Neural progenitor cell (in vitro differentiated cells): Measurements from ENCODE around the gene TPD52L1. TPM values are rescaled to one million over a fixed set of nuclear protein-coding genes. Genes with fewer than 3 reads are reported as not detected.

ENCODE experiments used
- DNase-seq: peaks from one replicate; pipeline ENCODE4 v3.0.0-alpha.2; 2016; ENCODE audit warnings: low spot score
- H2AFZ ChIP-seq: fragments of 200-600 bp; sonication (generic); replicated peaks from 2 replicates; pipeline ENCODE4 v1.6.1; 2016; ENCODE audit warnings: antibody characterized with exemption
- H3F3A ChIP-seq: fragments of 200-600 bp; sonication (generic); 2 replicates; pipeline ENCODE4 v1.6.1; 2016; ENCODE audit warnings: antibody characterized with exemption, low read depth
- H3K27ac ChIP-seq: fragments of 200-600 bp; sonication (generic); 2 replicates; pipeline ENCODE4 v1.5.1; 2016; ENCODE audit warnings: mild to moderate bottlenecking
- H3K27me3 ChIP-seq: fragments of 200-600 bp; sonication (generic); 2 replicates; pipeline ENCODE4 v1.6.1; 2016; ENCODE audit warnings: mild to moderate bottlenecking, moderate library complexity
- H3K36me3 ChIP-seq: fragments of 200-600 bp; sonication (generic); 2 replicates; pipeline ENCODE4 v1.5.1; 2016
- H3K4me1 ChIP-seq: fragments of 200-600 bp; sonication (generic); 2 replicates; pipeline ENCODE4 v1.6.1; 2016; ENCODE audit warnings: mixed run types
- H3K4me2 ChIP-seq: fragments of 200-600 bp; sonication (generic); 2 replicates; pipeline ENCODE4 v1.6.1; 2016
- H3K4me3 ChIP-seq: fragments of 200-600 bp; sonication (generic); 2 replicates; pipeline ENCODE4 v1.5.1; 2016
- H3K79me2 ChIP-seq: fragments of 200-600 bp; sonication (generic); 2 replicates; pipeline ENCODE4 v1.6.1; 2016; ENCODE audit warnings: low read depth
- H3K9ac ChIP-seq: fragments of 200-600 bp; sonication (generic); 2 replicates; pipeline ENCODE4 v1.6.1; 2016
- H3K9me3 ChIP-seq: fragments of 200-600 bp; sonication (generic); 2 replicates; pipeline ENCODE4 v1.5.1; 2016; ENCODE audit warnings: low read depth
- H4K20me1 ChIP-seq: fragments of 200-600 bp; sonication (generic); 2 replicates; pipeline ENCODE4 v1.6.1; 2016; ENCODE audit warnings: low read depth
- H3K27ac Mint-ChIP-seq: 3 replicates; pipeline ENCODE4 v1.8.0; 2021; ENCODE audit warnings: mixed read lengths
- H3K27me3 Mint-ChIP-seq: 2 replicates; pipeline ENCODE4 v1.8.0; 2022; ENCODE audit warnings: low read depth, mild to moderate bottlenecking, inconsistent platforms, moderate library complexity, mixed read lengths; ENCODE audit not compliant: insufficient read depth
- H3K36me3 Mint-ChIP-seq: 3 replicates; pipeline ENCODE4 v1.8.0; 2021; ENCODE audit warnings: mixed read lengths
- H3K4me1 Mint-ChIP-seq: 3 replicates; pipeline ENCODE4 v1.8.0; 2021; ENCODE audit warnings: mixed read lengths
- H3K4me3 Mint-ChIP-seq: 3 replicates; pipeline ENCODE4 v1.8.0; 2021; ENCODE audit warnings: mild to moderate bottlenecking, moderate library complexity, mixed read lengths
- H3K9me3 Mint-ChIP-seq: 3 replicates; pipeline ENCODE4 v1.8.0; 2020; ENCODE audit warnings: mixed read lengths
- EZH2 ChIP-seq: fragments of 200-600 bp; sonication (generic); IDR thresholded peaks from 2 replicates; pipeline ENCODE4 v1.6.1; 2017; ENCODE audit warnings: antibody characterized with exemption, mild to moderate bottlenecking, moderate library complexity
- EZH2phosphoT487 ChIP-seq: fragments of 200-600 bp; sonication (generic); IDR thresholded peaks from 2 replicates; pipeline ENCODE4 v1.6.1; 2017; ENCODE audit warnings: antibody characterized with exemption
- total RNA-seq: library from RNA; depleted of rRNA; stranded (reverse); fragments of >200 nt; gene quantifications from 2 replicates; pipeline ENCODE4 v1.2.3, GENCODE V29; 2015; ENCODE audit warnings: low replicate concordance
- TF ChIP-seq, protein P1 (sequence below): fragments of 200-600 bp; sonication (generic); IDR thresholded peaks from 2 replicates; pipeline ENCODE4 v1.5.1; 2017; ENCODE audit warnings: antibody characterized with exemption, mild to moderate bottlenecking

Gene TPD52L1
- total RNA-seq, 1 donor from 2014 or later, result 9.5 TPM

- no peaks in the 10 kb centered on the region for H3F3A ChIP-seq
- no peaks in the 10 kb centered on the region for H3K27me3 ChIP-seq
- H3K9me3 ChIP-seq, result no peaks in the 10 kb centered on the region
- no peaks in the 10 kb centered on the region for H3K79me2 ChIP-seq
- Mint-ChIP-seq H3K36me3 (peaks cover 8% of the 10 kb centered on the region), H3K27ac (no peak overlapping the region), H3K4me3 (no peak overlapping the region), H3K27me3 (peaks cover 2% of the 10 kb centered on the region), H3K4me1 (peaks cover 7% of the 10 kb centered on the region), H3K9me3 (no peaks in the 10 kb centered on the region)
- no peaks in the 10 kb centered on the region for H4K20me1 ChIP-seq
- peaks cover 4% of the 10 kb centered on the region for H3K36me3 ChIP-seq
- TF ChIP-seq EZH2phosphoT487 (no peak), EZH2 (no peak)
- TF ChIP-seq, protein P1, sequence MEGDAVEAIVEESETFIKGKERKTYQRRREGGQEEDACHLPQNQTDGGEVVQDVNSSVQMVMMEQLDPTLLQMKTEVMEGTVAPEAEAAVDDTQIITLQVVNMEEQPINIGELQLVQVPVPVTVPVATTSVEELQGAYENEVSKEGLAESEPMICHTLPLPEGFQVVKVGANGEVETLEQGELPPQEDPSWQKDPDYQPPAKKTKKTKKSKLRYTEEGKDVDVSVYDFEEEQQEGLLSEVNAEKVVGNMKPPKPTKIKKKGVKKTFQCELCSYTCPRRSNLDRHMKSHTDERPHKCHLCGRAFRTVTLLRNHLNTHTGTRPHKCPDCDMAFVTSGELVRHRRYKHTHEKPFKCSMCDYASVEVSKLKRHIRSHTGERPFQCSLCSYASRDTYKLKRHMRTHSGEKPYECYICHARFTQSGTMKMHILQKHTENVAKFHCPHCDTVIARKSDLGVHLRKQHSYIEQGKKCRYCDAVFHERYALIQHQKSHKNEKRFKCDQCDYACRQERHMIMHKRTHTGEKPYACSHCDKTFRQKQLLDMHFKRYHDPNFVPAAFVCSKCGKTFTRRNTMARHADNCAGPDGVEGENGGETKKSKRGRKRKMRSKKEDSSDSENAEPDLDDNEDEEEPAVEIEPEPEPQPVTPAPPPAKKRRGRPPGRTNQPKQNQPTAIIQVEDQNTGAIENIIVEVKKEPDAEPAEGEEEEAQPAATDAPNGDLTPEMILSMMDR, result no peak
- no peak overlapping the region for H3K4me2 ChIP-seq
- H3K27ac ChIP-seq, result no peak overlapping the region
- no peaks in the 10 kb centered on the region for H3K4me1 ChIP-seq
- H2AFZ ChIP-seq, result no peak overlapping the region
- H3K9ac ChIP-seq, result no peak overlapping the region
- no peak overlapping the region for H3K4me3 ChIP-seq
- DNase-seq, result no peak
Measured at GRCh38 chr6:125271486-125272159, 118.0 kb downstream of the TPD52L1 start.

- Mint-ChIP-seq H3K27me3 (peaks cover 2% of the 10 kb centered on the region), H3K4me1 (peaks cover 7% of the 10 kb centered on the region), H3K36me3 (peaks cover 10% of the 10 kb centered on the region), H3K4me3 (no peak overlapping the region), H3K27ac (no peak overlapping the region), H3K9me3 (no peaks in the 10 kb centered on the region)
- DNase-seq, result no peak
- Histone ChIP-seq H3K79me2 (no peaks in the 10 kb centered on the region), H3K36me3 (peaks cover 4% of the 10 kb centered on the region), H3K9me3 (no peaks in the 10 kb centered on the region), H3K9ac (no peak overlapping the region), H3K27me3 (no peaks in the 10 kb centered on the region), H2AFZ (no peak overlapping the region), H3K4me3 (no peak overlapping the region), H3F3A (no peaks in the 10 kb centered on the region), H4K20me1 (no peaks in the 10 kb centered on the region), H3K4me1 (no peaks in the 10 kb centered on the region), H3K4me2 (no peak overlapping the region), H3K27ac (no peak overlapping the region)
- TF ChIP-seq EZH2phosphoT487 (no peak), EZH2 (no peak)
- TF ChIP-seq, protein P1, result no peak
Measured at GRCh38 chr6:125273251-125273650, 119.7 kb downstream of the TPD52L1 start.

- Histone ChIP-seq H3K79me2 (no peaks in the 10 kb centered on the region), H3K27ac (no peak overlapping the region), H3K4me1 (no peaks in the 10 kb centered on the region), H3F3A (no peaks in the 10 kb centered on the region), H2AFZ (no peak overlapping the region), H3K4me3 (no peak overlapping the region), H3K27me3 (no peaks in the 10 kb centered on the region), H3K9me3 (no peaks in the 10 kb centered on the region), H4K20me1 (no peaks in the 10 kb centered on the region), H3K36me3 (peaks cover 4% of the 10 kb centered on the region), H3K4me2 (no peak overlapping the region), H3K9ac (no peak overlapping the region)
- Mint-ChIP-seq H3K36me3 (peaks cover 15% of the 10 kb centered on the region), H3K9me3 (no peaks in the 10 kb centered on the region), H3K4me1 (peaks cover 7% of the 10 kb centered on the region), H3K27me3 (peaks cover 2% of the 10 kb centered on the region), H3K27ac (no peak overlapping the region), H3K4me3 (no peak overlapping the region)
- TF ChIP-seq EZH2 (no peak), EZH2phosphoT487 (no peak)
- TF ChIP-seq, protein P1, result no peak
- DNase-seq, result no peak
Measured at GRCh38 chr6:125273965-125274364, 120.4 kb downstream of the TPD52L1 start.
